HepG2 (cell line): Measurements from ENCODE around the gene CLEC18B. TPM values are rescaled to one million over a fixed set of nuclear protein-coding genes. Genes with fewer than 3 reads are reported as not detected.
"Not testable (repeated sequence)": the region's sequence is repeated elsewhere in the genome, so short reads cannot be mapped to it uniquely, and the experiment has no call there.

Experiments
- GATAD1 ChIP-seq: IDR thresholded peaks from 2 replicates; pipeline ENCODE4 v1.6.1; 2016; ENCODE audit warnings: missing genetic modification reagents, missing compliant biosample characterization
- GATAD2A ChIP-seq: IDR thresholded peaks from 2 replicates; pipeline ENCODE4 v1.6.1; 2016
- PHF20 ChIP-seq: sonication (generic); formaldehyde crosslinking; IDR thresholded peaks from 2 replicates; pipeline ENCODE4 v1.5.0; 2020; ENCODE audit warnings: mild to moderate bottlenecking, missing genetic modification reagents
- RBFOX2 ChIP-seq: fragments of 200-400 bp; formaldehyde crosslinking; IDR thresholded peaks from 2 replicates; pipeline ENCODE4 v1.6.1; 2017; ENCODE audit warnings: low read depth, mild to moderate bottlenecking, low read length
- SP5 ChIP-seq: IDR thresholded peaks from 2 replicates; pipeline ENCODE4 v1.6.1; 2016; ENCODE audit warnings: low read depth, borderline replicate concordance
- ZNF614 ChIP-seq: IDR thresholded peaks from 2 replicates; pipeline ENCODE4 v1.6.1; 2018; ENCODE audit warnings: missing biosample characterization, missing genetic modification reagents, inconsistent platforms, borderline replicate concordance
- ZNF883 ChIP-seq: sonication (generic); formaldehyde crosslinking; IDR thresholded peaks from 2 replicates; pipeline ENCODE4 v1.5.1; 2020; ENCODE audit warnings: mild to moderate bottlenecking, missing genetic modification reagents; ENCODE audit errors: not compliant biosample characterization
- polyA plus RNA-seq, 8 experiments: library from polyadenylated mRNA; depleted of rRNA in 3 of 8; stranded (reverse) in 7 of 8; unstranded in 1 of 8; fragments of >200 nt; fragmentation: Illumina TruSeq in 4 of 8; extraction: Trizol in 4 of 8; gene quantifications; 2 replicates each; pipeline versions ENCODE4 v1.2.1 to v1.2.3, GENCODE V29; 2011 to 2016; ENCODE audit warnings: low read depth in 4 of 8, missing spikeins in 1 of 8, mixed read lengths in 1 of 8; ENCODE audit not compliant: insufficient read depth in 1 of 8
- total RNA-seq, 5 experiments: library from RNA; depleted of rRNA; stranded (reverse); fragments of >200 nt; fragmentation: Illumina TruSeq; extraction: Trizol; gene quantifications; 2 replicates each; pipeline ENCODE4 v1.2.3, GENCODE V29; 2016; ENCODE audit warnings: low read depth in 1 of 5
- TF ChIP-seq, protein P1 (sequence below): sonication (generic); formaldehyde crosslinking; IDR thresholded peaks from 2 replicates; pipeline ENCODE4; 2020; ENCODE audit warnings: missing genetic modification reagents, mild to moderate bottlenecking, borderline replicate concordance
- TF ChIP-seq, protein P2 (sequence below), 2 experiments: sonication (generic) in 1 of 2; formaldehyde crosslinking in 1 of 2; IDR thresholded peaks; 2 replicates each; pipeline versions ENCODE4 v1.6.1 to v1.9.0; 2014 to 2022; ENCODE audit warnings: antibody characterized with exemption in 1 of 2, borderline replicate concordance in 1 of 2, inconsistent platforms in 1 of 2, low read depth in 1 of 2, missing genetic modification reagents in 1 of 2
- TF ChIP-seq, protein P3 (sequence below): sonication (generic); formaldehyde crosslinking; IDR thresholded peaks from 2 replicates; pipeline ENCODE4 v1.8.0; 2022; ENCODE audit warnings: low read depth, missing genetic modification reagents
- TF ChIP-seq, protein P4 (sequence below): sonication (generic); formaldehyde crosslinking; IDR thresholded peaks from 2 replicates; pipeline ENCODE4 v1.5.1; 2020; ENCODE audit warnings: missing genetic modification reagents, mild to moderate bottlenecking, borderline replicate concordance
- TF ChIP-seq, protein P5 (sequence below): sonication (generic); formaldehyde crosslinking; IDR thresholded peaks from 2 replicates; pipeline ENCODE4 v1.8.1; 2023; ENCODE audit warnings: mild to moderate bottlenecking, inconsistent platforms, moderate library complexity, missing genetic modification reagents, borderline replicate concordance
- TF ChIP-seq, protein P6 (sequence below): sonication (generic); formaldehyde crosslinking; IDR thresholded peaks from 2 replicates; pipeline ENCODE4 v1.4.0; 2020; ENCODE audit warnings: missing genetic modification reagents

Gene CLEC18B
- total and polyA plus RNA-seq, 2 of the 13 experiments (the other 11 are each of a cell fraction or from before 2014, with no cell fraction given), result 0.31 to 1.1 TPM

DNA sequence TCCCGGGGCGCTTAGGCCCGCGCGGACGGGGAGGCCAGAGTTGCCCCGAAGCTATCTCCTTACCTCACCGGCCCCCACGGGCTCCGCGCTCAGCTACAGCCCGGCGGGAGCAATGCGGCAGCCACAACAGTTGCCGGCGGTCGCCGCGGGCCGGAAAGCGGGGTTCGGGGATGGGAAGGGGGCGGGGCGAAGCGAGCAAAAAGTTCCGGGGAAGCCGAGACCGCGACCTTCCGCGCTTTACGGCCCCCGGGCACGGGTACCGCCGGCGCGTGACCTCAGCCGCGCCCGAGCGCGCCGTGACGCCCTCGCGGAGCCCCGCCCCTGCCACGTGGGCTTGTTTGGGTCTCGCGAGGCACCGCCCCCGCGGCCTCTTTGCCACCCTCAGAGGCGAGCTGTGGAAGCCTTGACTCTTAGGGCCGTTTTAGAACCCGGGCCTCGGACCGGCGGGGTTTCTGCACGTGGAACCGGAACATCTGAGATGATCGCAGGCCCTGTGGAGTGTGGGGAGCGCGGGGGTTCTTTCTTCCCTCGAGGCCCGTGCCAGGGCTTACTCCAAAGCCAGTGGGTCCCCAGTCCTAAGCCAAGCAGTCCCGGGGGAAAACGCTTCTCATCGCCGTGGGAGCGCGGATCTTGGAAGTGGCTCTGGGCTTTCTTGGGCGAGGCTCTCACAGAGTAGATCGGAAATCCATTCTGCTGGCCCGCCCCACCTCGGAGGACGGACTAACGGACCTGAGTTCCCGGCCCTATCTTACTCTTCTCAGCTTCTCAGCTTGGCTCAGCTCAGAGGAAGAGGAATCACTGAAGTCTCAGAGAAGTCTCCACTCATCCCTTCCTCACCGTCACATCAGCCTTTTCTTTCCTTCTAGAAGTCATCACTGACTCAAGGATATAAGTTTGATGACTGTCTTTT is 53.0 kb downstream of the CLEC18B start (continued):
- TF ChIP-seq, protein P1, sequence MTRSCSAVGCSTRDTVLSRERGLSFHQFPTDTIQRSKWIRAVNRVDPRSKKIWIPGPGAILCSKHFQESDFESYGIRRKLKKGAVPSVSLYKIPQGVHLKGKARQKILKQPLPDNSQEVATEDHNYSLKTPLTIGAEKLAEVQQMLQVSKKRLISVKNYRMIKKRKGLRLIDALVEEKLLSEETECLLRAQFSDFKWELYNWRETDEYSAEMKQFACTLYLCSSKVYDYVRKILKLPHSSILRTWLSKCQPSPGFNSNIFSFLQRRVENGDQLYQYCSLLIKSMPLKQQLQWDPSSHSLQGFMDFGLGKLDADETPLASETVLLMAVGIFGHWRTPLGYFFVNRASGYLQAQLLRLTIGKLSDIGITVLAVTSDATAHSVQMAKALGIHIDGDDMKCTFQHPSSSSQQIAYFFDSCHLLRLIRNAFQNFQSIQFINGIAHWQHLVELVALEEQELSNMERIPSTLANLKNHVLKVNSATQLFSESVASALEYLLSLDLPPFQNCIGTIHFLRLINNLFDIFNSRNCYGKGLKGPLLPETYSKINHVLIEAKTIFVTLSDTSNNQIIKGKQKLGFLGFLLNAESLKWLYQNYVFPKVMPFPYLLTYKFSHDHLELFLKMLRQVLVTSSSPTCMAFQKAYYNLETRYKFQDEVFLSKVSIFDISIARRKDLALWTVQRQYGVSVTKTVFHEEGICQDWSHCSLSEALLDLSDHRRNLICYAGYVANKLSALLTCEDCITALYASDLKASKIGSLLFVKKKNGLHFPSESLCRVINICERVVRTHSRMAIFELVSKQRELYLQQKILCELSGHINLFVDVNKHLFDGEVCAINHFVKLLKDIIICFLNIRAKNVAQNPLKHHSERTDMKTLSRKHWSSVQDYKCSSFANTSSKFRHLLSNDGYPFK (CRISPR knock-in tag), result peak; percentile 30; the same call in 1 of the 2 replicates
- peak; percentile 82 for TF ChIP-seq RBFOX2
- TF ChIP-seq, protein P2, sequence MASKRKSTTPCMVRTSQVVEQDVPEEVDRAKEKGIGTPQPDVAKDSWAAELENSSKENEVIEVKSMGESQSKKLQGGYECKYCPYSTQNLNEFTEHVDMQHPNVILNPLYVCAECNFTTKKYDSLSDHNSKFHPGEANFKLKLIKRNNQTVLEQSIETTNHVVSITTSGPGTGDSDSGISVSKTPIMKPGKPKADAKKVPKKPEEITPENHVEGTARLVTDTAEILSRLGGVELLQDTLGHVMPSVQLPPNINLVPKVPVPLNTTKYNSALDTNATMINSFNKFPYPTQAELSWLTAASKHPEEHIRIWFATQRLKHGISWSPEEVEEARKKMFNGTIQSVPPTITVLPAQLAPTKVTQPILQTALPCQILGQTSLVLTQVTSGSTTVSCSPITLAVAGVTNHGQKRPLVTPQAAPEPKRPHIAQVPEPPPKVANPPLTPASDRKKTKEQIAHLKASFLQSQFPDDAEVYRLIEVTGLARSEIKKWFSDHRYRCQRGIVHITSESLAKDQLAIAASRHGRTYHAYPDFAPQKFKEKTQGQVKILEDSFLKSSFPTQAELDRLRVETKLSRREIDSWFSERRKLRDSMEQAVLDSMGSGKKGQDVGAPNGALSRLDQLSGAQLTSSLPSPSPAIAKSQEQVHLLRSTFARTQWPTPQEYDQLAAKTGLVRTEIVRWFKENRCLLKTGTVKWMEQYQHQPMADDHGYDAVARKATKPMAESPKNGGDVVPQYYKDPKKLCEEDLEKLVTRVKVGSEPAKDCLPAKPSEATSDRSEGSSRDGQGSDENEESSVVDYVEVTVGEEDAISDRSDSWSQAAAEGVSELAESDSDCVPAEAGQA (IDR thresholded peaks at IDR 0.05; ENCODE audit: low read depth), result not testable (repeated sequence)
- TF ChIP-seq, protein P2 (CRISPR knock-in tag; IDR thresholded peaks at IDR 0.05; ENCODE audit: borderline replicate concordance), result 0 out of 2 replicates have a peak, but pooled peaks have one; percentile 12
- peak; percentile 70 for TF ChIP-seq SP5 (CRISPR knock-in tag)
- peak; percentile 17 for TF ChIP-seq ZNF883 (CRISPR knock-in tag)
- TF ChIP-seq, protein P3, sequence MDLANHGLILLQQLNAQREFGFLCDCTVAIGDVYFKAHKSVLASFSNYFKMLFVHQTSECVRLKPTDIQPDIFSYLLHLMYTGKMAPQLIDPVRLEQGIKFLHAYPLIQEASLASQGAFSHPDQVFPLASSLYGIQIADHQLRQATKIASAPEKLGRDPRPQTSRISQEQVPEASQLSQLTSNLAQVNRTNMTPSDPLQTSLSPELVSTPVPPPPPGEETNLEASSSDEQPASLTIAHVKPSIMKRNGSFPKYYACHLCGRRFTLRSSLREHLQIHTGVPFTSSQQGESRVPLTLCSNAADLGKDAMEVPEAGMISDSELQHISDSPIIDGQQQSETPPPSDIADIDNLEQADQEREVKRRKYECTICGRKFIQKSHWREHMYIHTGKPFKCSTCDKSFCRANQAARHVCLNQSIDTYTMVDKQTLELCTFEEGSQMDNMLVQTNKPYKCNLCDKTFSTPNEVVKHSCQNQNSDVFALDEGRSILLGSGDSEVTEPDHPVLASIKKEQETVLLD (CRISPR knock-in tag), result peak; percentile 69; the same call in 1 of the 2 replicates
- TF ChIP-seq, protein P4, sequence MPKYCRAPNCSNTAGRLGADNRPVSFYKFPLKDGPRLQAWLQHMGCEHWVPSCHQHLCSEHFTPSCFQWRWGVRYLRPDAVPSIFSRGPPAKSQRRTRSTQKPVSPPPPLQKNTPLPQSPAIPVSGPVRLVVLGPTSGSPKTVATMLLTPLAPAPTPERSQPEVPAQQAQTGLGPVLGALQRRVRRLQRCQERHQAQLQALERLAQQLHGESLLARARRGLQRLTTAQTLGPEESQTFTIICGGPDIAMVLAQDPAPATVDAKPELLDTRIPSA (CRISPR knock-in tag), result 0 out of 2 replicates have a peak, but pooled peaks have one; percentile 38
- TF ChIP-seq ZNF614 (CRISPR knock-in tag), result peak; percentile 33; the same call in 1 of the 2 replicates
- 0 out of 2 replicates have a peak, but pooled peaks have one; percentile 5 for TF ChIP-seq GATAD2A
- TF ChIP-seq GATAD1 (CRISPR knock-in tag), result peak; percentile 87
- TF ChIP-seq, protein P5, sequence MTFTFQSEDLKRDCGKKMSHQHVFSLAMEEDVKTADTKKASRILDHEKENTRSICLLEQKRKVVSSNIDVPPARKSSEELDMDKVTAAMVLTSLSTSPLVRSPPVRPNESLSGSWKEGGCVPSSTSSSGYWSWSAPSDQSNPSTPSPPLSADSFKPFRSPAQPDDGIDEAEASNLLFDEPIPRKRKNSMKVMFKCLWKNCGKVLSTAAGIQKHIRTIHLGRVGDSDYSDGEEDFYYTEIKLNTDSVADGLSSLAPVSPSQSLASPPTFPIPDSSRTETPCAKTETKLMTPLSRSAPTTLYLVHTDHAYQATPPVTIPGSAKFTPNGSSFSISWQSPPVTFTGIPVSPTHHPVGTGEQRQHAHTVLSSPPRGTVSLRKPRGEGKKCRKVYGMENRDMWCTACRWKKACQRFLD (CRISPR knock-in tag), result peak; percentile 68; the same call in 1 of the 2 replicates
- TF ChIP-seq, protein P6, sequence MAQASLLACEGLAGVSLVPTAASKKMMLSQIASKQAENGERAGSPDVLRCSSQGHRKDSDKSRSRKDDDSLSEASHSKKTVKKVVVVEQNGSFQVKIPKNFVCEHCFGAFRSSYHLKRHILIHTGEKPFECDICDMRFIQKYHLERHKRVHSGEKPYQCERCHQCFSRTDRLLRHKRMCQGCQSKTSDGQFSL, result 0 out of 2 replicates have a peak, but pooled peaks have one; percentile 4
- TF ChIP-seq PHF20, result peak; percentile 85
